ENCODE results near the gene NAA10. TPM values are rescaled to one million over a fixed set of nuclear protein-coding genes. Genes with fewer than 3 reads are reported as not detected.

NAA10 gene
- total RNA-seq, 2 donors from 2014 or later, result 60.1 to 66.4 TPM

DNA sequence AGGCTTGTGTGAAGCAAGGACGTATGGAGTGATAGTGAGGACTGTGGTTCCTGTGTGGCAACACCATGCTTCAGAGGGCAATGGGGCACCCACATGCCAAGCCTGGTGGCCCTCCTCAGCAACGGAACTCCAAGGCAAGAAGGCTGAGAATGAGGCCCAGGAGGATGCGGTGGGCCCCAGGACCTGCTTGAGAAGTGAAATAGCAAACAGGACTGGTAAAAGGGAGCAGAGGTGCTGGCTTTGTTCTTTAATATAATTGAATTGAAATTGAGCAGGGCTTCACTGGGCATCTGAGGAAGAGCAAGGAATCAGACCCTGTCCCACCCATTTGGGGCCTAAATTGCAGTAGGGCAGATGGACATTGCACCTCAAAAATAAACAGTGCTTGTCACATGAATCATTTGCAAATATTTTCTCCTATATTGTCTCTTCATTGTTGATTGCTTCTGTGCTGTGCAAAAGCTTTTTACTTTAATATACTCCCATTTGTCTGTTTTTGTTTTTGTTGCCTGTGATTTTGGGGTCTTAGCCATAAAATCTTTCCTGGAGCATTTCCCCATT, 40.0 kb upstream of the NAA10 start:
- no peak for TF ChIP-seq CTCF (IDR thresholded peaks at IDR 0.05)
- Histone ChIP-seq H3K9me3 (no peaks in the 10 kb centered on the region), H3K36me3 (no peaks in the 10 kb centered on the region), H3K27ac (peak overlapping the region in 1 of 2 donors; percentile 98), H3K27me3 (replicated peaks; ENCODE audit: insufficient read depth) (no peaks in the 10 kb centered on the region), H3K4me1 (ENCODE audit: control insufficient read depth in 1 of 2, low read depth in 2 of 2) (peaks cover 6 to 15% of the 10 kb centered on the region in 2 donors), H3K4me3 (no peak overlapping the region)
- no peak for ATAC-seq (ENCODE audit: insufficient number of reproducible peaks, low FRiP score, low read depth)
- no peak for DNase-seq (ENCODE audit: low spot score)

DNA sequence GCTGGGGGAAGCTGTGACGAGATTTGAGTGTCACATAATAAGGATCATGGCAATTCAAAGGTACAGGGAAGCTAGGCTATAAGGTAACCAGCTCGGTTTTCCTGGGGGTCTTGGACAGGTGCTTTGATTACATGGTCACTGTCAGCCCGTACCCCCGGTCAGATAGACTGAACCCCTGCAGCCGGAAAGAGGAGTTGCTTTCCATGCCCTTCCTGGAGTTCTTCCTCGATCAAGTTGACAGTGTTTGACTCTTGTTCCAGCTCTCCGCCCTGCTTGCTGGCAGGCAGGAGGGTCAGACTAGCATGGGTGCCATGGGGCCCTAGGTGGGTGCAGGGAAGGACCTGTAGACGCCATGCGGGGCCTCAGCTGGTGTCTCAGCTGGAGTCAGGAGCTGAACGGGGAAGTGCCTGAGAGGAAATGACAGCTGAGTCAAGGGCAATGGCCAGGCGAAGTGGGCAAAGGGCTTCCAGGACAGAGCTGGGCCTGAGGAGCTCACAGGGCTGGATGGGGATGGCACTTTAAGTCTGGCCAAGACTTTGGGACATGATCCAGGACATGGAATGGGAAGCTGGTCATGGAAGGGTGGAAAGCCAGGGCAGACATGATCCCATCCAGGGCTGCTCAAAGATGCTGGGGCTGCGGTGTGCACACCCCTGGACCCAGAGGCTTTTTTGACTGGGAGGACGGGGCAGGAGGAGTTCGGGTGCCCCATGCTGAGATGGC, 39.3 kb upstream of the NAA10 start:
- Histone ChIP-seq H3K9me3 (no peaks in the 10 kb centered on the region), H3K4me3 (peak overlapping the region; percentile 87), H3K27ac (peak overlapping the region; percentile 96 to 98), H3K27me3 (replicated peaks; ENCODE audit: insufficient read depth) (no peaks in the 10 kb centered on the region), H3K4me1 (ENCODE audit: control insufficient read depth in 1 of 2, low read depth in 2 of 2) (peaks cover 6 to 15% of the 10 kb centered on the region in 2 donors), H3K36me3 (no peaks in the 10 kb centered on the region)
- TF ChIP-seq CTCF (IDR thresholded peaks at IDR 0.05), result no peak
- ATAC-seq (ENCODE audit: insufficient number of reproducible peaks, low FRiP score, low read depth), result no peak
- no peak for DNase-seq (ENCODE audit: low spot score)

DNA sequence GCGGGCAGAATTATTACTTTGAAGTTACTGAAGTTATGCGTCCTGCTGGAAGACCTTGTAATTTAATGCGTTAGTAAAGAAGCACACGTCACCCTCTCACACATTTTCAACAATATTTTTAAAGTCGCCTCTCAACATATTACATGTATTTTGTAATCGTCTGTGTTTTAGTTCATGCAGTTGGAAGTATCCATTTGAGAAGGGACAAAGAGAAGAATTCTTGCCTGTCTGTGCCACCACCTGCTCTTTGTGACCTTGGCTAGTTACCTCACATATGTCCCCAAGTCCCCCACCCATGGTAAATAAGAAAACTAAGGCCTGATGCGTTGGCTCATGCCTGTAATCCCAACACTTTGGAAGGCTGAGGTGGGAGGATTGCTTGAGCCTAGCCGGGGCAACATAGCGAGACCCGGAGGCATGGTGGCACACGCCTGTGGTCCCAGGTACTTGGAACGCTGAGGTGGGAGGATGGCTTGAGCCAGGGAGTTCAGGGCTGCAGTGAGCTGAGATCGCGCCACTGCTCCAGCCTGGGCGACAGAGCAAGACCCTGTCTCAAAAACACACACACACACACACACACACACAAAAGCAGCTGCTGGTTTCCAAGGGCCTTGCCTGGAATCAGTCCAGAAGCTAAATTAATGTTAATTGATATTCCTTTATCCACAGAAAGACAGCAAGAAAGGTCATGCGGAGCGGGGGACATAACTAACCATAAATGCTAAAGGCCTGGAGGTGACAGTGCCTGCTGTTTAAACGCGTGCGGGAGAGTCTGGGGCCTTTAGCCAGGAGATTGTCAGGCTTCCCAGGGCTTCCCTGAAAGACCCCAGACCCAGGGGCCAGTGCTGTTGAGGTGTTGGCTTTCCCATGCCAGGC, 38.5 kb upstream of the NAA10 start:
- ATAC-seq (ENCODE audit: insufficient number of reproducible peaks, low FRiP score, low read depth) (no peak), DNase-seq (ENCODE audit: low spot score) (no peak)
- Histone ChIP-seq H3K4me3 (peak overlapping the region; percentile 87), H3K36me3 (no peaks in the 10 kb centered on the region), H3K27ac (peak overlapping the region; percentile 96 to 98), H3K27me3 (replicated peaks; ENCODE audit: insufficient read depth) (no peaks in the 10 kb centered on the region), H3K9me3 (no peaks in the 10 kb centered on the region), H3K4me1 (ENCODE audit: control insufficient read depth in 1 of 2, low read depth in 2 of 2) (peaks cover 9 to 23% of the 10 kb centered on the region in 2 donors)
- TF ChIP-seq CTCF (IDR thresholded peaks at IDR 0.05), result no peak

- H3K4me1 ChIP-seq (ENCODE audit: control insufficient read depth in 1 of 2, low read depth in 2 of 2), result peaks cover 10 to 31% of the 10 kb centered on the region in 2 donors
- H3K9me3 ChIP-seq, result no peaks in the 10 kb centered on the region
- peak within 1 kb of the TSS; percentile 96 to 98 for H3K27ac ChIP-seq
- peak; percentile 48 for ATAC-seq (ENCODE audit: insufficient number of reproducible peaks, low FRiP score, low read depth)
- H3K4me3 ChIP-seq, result peak within 1 kb of the TSS; percentile 87
- no peaks in the 10 kb centered on the region for H3K36me3 ChIP-seq
- TF ChIP-seq CTCF (IDR thresholded peaks at IDR 0.05), result no peak
- H3K27me3 ChIP-seq (replicated peaks; ENCODE audit: insufficient read depth), result no peaks in the 10 kb centered on the region
- DNase-seq (ENCODE audit: low spot score), result peak; percentile 28
These were observed 37.7 kb upstream of the NAA10 start, which contains the start of gene TMEM187 for GRCh38 chrX:153972368-153973126. Gene TMEM187 (plus strand): TSS chrX:153972754. CDS start chrX:153982063, 9,309 bp downstream.

Measured in thoracic aorta (tissue), 2 donors.